CD8-positive, alpha-beta memory T cell (primary cell): ENCODE measurements around the gene ASTL. TPM values are rescaled to one million over a fixed set of nuclear protein-coding genes. Genes with fewer than 3 reads are reported as not detected.

ENCODE experiments used
- CTCF ChIA-PET: fragments of 350-600 bp; sonication (Branson Sonifier 250); formaldehyde crosslinking; loops from one replicate; lab custom pipeline; 2021; ENCODE audit warnings: antibody characterized with exemption; lab: Charles Lee
- POLR2A ChIA-PET: fragments of 350-600 bp; sonication (Branson Sonifier 250); formaldehyde crosslinking; loops from one replicate; lab custom pipeline; 2021; ENCODE audit warnings: antibody characterized with exemption; lab: Charles Lee
- DNase-seq, 5 donors: peaks; one replicate each; pipeline versions ENCODE4 v3.0.0 to v3.0.0-alpha.2; 2020 to 2022; ENCODE audit warnings: mixed read lengths in 1 of 5
- H3K27ac ChIP-seq: one replicate; pipeline ENCODE4 v1.7.0; 2013; ENCODE audit warnings: low read depth, mild to moderate bottlenecking, low read length, moderate library complexity
- H3K27me3 ChIP-seq: 2 replicates; pipeline ENCODE4 v1.7.0; 2013; ENCODE audit warnings: low read length, mild to moderate bottlenecking; ENCODE audit not compliant: insufficient read depth, poor library complexity, severe bottlenecking
- H3K36me3 ChIP-seq: 2 replicates; pipeline ENCODE4 v1.7.0; 2013; ENCODE audit warnings: mild to moderate bottlenecking, low read length, moderate library complexity; ENCODE audit not compliant: insufficient read depth
- H3K4me1 ChIP-seq: 2 replicates; pipeline ENCODE4 v1.7.0; 2013; ENCODE audit warnings: mild to moderate bottlenecking, low read length, moderate library complexity; ENCODE audit not compliant: insufficient read depth
- H3K4me3 ChIP-seq: 2 replicates; pipeline ENCODE4 v1.7.0; 2013; ENCODE audit warnings: mild to moderate bottlenecking, low read length
- H3K9me3 ChIP-seq: 2 replicates; pipeline ENCODE4 v1.7.0; 2013; ENCODE audit warnings: mild to moderate bottlenecking, low read length
- H3K27ac Mint-ChIP-seq, 8 donors: one replicate each; pipeline ENCODE4 v1.8.0; 2020 to 2021; ENCODE audit warnings: mixed read lengths in 8 of 8, mild to moderate bottlenecking in 6 of 8, inconsistent platforms in 3 of 8, moderate library complexity in 3 of 8
- H3K27me3 Mint-ChIP-seq, 2 donors: one replicate each; pipeline ENCODE4 v1.8.0; 2020 to 2021; ENCODE audit warnings: mixed read lengths in 2 of 2, mild to moderate bottlenecking in 1 of 2, moderate library complexity in 1 of 2
- H3K36me3 Mint-ChIP-seq, 3 donors: one replicate each; pipeline ENCODE4 v1.8.0; 2020 to 2021; ENCODE audit warnings: mixed read lengths in 3 of 3, inconsistent platforms in 1 of 3, mild to moderate bottlenecking in 1 of 3
- H3K4me1 Mint-ChIP-seq, 3 donors: one replicate each; pipeline ENCODE4 v1.8.0; 2020 to 2021; ENCODE audit warnings: mixed read lengths in 3 of 3, inconsistent platforms in 1 of 3, mild to moderate bottlenecking in 1 of 3
- H3K4me3 Mint-ChIP-seq, 7 donors: one replicate each; pipeline ENCODE4 v1.8.0; 2020 to 2021; ENCODE audit warnings: mixed read lengths in 7 of 7, mild to moderate bottlenecking in 6 of 7, moderate library complexity in 4 of 7, inconsistent platforms in 2 of 7
- H3K9me3 Mint-ChIP-seq, 5 donors: one replicate each; pipeline ENCODE4 v1.8.0; 2020 to 2022; ENCODE audit warnings: mixed read lengths in 5 of 5, mild to moderate bottlenecking in 3 of 5, moderate library complexity in 2 of 5, inconsistent platforms in 1 of 5
- polyA plus RNA-seq: library from polyadenylated mRNA; unstranded; fragments of 300-500 nt; fragmentation: Illumina TruSeq; gene quantifications from one replicate; pipeline ENCODE4 v1.2.3, GENCODE V29; 2021
- total RNA-seq, 2 experiments: library from RNA; stranded (reverse); gene quantifications; one replicate each; pipeline ENCODE4 v1.2.3, GENCODE V29; 2021

ASTL gene
- total and polyA plus RNA-seq, 3 experiments from 2014 or later = 0.49 to 18.0 (median 16.2) TPM

GRCh38 chr2:96091711-96092572 is 46.4 kb downstream of the ASTL start:
- H3K36me3 Mint-ChIP-seq = no peaks in the 10 kb centered on the region
- H3K4me3 Mint-ChIP-seq = no peak overlapping the region
- H3K27ac Mint-ChIP-seq = peak overlapping the region in 1 of 8 donors; percentile 33
- no peaks in the 10 kb centered on the region for H3K9me3 ChIP-seq
- H3K4me1 Mint-ChIP-seq = no peaks in the 10 kb centered on the region
- H3K27me3 Mint-ChIP-seq = peaks cover 6 to 18% of the 10 kb centered on the region in 2 donors
- no peak for DNase-seq
- no peaks in the 10 kb centered on the region for H3K36me3 ChIP-seq
- H3K9me3 Mint-ChIP-seq = no peaks in the 10 kb centered on the region
- H3K27ac ChIP-seq = no peak overlapping the region
- no peaks in the 10 kb centered on the region for H3K27me3 ChIP-seq
- CTCF ChIA-PET = interaction anchor here (0.7 kb wide), 1 partner anchor 25 kb away, joined by 3 read pairs; the partner anchor contains the start of gene ADRA2B
- POLR2A ChIA-PET = no interaction called here
- H3K4me3 ChIP-seq = no peak overlapping the region
- no peaks in the 10 kb centered on the region for H3K4me1 ChIP-seq

DNA sequence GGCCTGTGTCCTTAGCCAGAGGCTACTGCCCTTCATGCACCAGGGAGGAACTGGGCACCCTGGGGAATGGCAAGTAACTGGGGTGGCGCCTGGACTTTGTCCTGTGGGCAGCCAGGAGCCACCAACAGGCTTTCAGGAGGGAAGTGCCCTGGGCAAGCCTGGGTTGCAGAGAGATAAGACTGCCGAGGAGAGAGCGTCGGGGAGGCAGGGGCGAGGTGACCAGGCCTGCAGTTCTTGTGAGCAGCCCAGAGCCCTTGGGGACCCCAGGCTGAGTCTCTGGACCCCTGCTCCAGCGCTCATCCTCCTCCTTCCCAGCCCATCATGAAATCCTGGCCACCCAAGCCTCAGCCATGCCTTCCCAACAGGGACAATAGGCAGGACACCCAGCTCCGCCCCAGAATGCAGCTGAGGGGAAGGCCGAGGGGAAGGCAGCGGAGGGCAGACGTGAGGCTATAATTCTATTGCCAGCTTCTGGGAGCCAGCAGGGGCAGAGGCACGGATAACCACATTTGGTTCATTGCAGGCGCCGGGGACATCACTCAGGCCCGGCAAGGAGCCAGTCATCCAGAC is 47.1 kb downstream of the ASTL start:
- H3K36me3 Mint-ChIP-seq = peaks cover 0 to 4% (median 0%) of the 10 kb centered on the region in 3 donors
- Histone ChIP-seq H3K4me1 (no peaks in the 10 kb centered on the region), H3K4me3 (no peak overlapping the region), H3K27me3 (no peaks in the 10 kb centered on the region), H3K36me3 (no peaks in the 10 kb centered on the region), H3K27ac (no peak overlapping the region), H3K9me3 (no peaks in the 10 kb centered on the region)
- H3K4me3 Mint-ChIP-seq = no peak overlapping the region
- POLR2A ChIA-PET = no interaction called here
- CTCF ChIA-PET = no interaction called here
- no peaks in the 10 kb centered on the region for H3K9me3 Mint-ChIP-seq
- no peaks in the 10 kb centered on the region for H3K4me1 Mint-ChIP-seq
- peaks cover 6 to 18% of the 10 kb centered on the region in 2 donors for H3K27me3 Mint-ChIP-seq
- no peak for DNase-seq
- H3K27ac Mint-ChIP-seq = no peak overlapping the region

DNA sequence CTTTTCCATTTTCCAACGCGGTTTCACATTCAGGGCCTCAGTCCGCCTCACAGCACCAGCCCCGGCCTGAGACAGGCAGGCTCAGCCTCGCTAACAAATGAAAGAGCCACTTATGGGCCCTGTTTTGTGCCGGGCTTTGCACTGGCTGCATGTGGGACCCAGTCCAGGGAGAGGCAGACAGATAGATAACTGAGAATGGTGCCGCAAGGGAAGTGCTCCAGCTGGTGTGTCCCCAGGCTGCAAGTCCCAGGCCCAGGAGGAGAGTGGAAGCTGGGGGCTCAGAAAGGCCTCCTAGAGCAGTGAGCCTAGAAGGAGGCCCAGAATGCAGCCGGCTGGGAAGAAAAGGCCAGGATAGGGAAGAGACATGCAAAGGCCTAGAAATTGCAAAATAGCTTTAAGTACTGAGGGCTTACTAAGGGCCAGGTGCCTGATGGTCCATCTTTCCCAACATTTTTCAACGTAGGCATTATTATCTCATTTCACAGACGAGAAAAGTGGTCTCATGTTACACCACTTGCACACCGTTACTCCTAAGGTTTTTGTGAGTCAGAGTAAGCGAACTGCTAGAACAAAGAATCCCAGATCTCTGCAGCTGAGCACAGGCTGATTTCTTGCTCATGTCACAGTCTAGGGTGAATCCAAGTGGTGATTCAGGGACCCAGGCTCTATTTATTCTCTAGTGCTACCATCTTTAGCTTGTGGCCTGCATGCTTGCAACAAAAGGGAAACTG is 47.9 kb downstream of the ASTL start:
- no peaks in the 10 kb centered on the region for H3K27me3 ChIP-seq
- no peaks in the 10 kb centered on the region for H3K4me1 ChIP-seq
- POLR2A ChIA-PET = no interaction called here
- no peak for DNase-seq
- H3K27ac ChIP-seq = no peak overlapping the region
- peak overlapping the region in 1 of 8 donors; percentile 57 for H3K27ac Mint-ChIP-seq
- H3K4me3 ChIP-seq = no peak overlapping the region
- H3K9me3 Mint-ChIP-seq = no peaks in the 10 kb centered on the region
- no peaks in the 10 kb centered on the region for H3K4me1 Mint-ChIP-seq
- H3K36me3 ChIP-seq = no peaks in the 10 kb centered on the region
- H3K9me3 ChIP-seq = no peaks in the 10 kb centered on the region
- CTCF ChIA-PET = no interaction called here
- no peak overlapping the region for H3K4me3 Mint-ChIP-seq
- peaks cover 6 to 16% of the 10 kb centered on the region in 2 donors for H3K27me3 Mint-ChIP-seq
- H3K36me3 Mint-ChIP-seq = peaks cover 0 to 4% (median 0%) of the 10 kb centered on the region in 3 donors

- ChIA-PET POLR2A (no interaction called here), CTCF (interaction anchor here (2.8 kb wide), 1 partner anchor 27 kb away, joined by 7 read pairs; the partner anchor contains the start of gene ADRA2B)
- H3K4me1 Mint-ChIP-seq = no peaks in the 10 kb centered on the region
- no peaks in the 10 kb centered on the region for H3K9me3 Mint-ChIP-seq
- H3K27ac Mint-ChIP-seq = peak overlapping the region in 1 of 8 donors; percentile 57
- H3K27me3 ChIP-seq = no peaks in the 10 kb centered on the region
- no peak overlapping the region for H3K4me3 ChIP-seq
- DNase-seq = no peak
- H3K4me3 Mint-ChIP-seq = no peak overlapping the region
- H3K4me1 ChIP-seq = no peaks in the 10 kb centered on the region
- H3K36me3 Mint-ChIP-seq = peaks cover 0 to 4% (median 0%) of the 10 kb centered on the region in 3 donors
- H3K36me3 ChIP-seq = no peaks in the 10 kb centered on the region
- H3K9me3 ChIP-seq = no peaks in the 10 kb centered on the region
- H3K27me3 Mint-ChIP-seq = peaks cover 6 to 16% of the 10 kb centered on the region in 2 donors
- no peak overlapping the region for H3K27ac ChIP-seq
Measured at GRCh38 chr2:96089356-96090195, 48.7 kb downstream of the ASTL start.

DNA sequence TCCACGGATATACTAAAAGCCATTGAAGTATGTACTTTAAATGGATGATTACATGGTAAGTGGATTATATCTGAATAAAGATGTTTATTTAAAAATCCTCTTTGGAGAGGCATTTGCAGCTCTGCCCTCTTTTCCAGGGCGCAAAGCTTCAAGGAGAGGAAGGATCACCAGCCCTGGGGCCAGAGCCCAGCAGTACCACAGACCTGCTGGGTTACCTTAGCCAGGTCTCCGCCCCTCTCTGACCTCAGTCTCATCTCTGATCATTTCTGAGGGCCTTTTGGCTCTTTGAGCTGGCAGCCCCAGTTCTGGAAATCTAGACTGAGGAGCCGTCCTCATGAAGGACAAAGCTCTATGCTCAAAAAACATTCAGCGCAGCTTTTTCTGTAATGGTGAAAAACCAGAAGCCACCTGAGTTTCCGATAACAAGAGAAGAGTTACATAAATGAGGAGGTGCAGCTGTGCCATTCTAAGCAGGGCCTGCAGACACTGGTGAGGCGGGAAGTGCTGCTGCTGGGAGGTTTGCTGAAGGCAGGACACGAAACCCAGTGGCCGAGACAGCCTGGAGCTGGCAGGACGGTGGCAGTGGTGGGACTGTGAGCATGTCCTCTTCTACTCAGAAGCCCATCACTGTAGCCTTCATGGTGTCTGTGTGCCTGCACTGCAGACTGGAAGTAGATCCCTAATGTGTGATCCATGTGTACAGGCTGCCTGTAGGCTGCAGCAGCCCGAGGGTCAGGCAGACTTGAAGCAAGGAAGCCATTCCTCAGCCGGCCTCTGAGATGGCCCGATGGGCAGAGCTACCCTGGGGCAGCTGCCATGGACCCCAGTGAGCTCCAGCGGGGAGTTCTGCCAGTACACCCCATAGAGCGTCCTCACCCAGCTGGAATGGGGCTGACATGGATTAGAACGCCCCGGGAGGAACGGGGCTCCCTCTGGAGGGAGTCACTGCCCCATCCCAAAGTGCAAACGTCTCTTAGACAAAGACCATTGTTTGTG is 49.7 kb downstream of the ASTL start:
- no peak overlapping the region for H3K4me3 ChIP-seq
- H3K4me1 ChIP-seq = no peaks in the 10 kb centered on the region
- DNase-seq = no peak
- no peaks in the 10 kb centered on the region for H3K27me3 ChIP-seq
- Mint-ChIP-seq H3K4me1 (no peaks in the 10 kb centered on the region), H3K9me3 (no peaks in the 10 kb centered on the region), H3K36me3 (peaks cover 0 to 4% (median 0%) of the 10 kb centered on the region in 3 donors), H3K27ac (no peak overlapping the region), H3K27me3 (peaks cover 8 to 19% of the 10 kb centered on the region in 2 donors), H3K4me3 (no peak overlapping the region)
- no peaks in the 10 kb centered on the region for H3K36me3 ChIP-seq
- CTCF ChIA-PET = interaction anchor here (2.8 kb wide), 1 partner anchor 28 kb away, joined by 7 read pairs; the partner anchor contains the start of gene ADRA2B
- POLR2A ChIA-PET = no interaction called here
- no peaks in the 10 kb centered on the region for H3K9me3 ChIP-seq
- no peak overlapping the region for H3K27ac ChIP-seq

DNA sequence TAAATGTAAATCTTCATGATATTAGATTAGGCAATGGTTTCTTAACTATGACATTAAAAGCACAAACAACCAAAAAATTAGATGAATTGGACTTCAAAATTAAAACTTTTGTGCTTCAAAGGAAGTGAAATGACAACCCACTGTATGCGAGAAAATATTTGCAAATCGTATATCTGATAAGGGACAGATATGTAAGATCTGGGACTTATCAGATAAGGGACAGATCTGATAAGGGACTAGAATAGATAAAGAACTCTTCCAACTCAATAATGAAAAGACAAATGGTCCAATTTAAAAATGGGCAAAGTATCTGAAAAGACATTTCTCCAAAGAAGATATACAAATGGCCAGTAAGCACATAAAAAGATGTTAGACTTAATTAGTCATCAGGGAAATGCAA is 51.2 kb downstream of the ASTL start:
- H3K36me3 ChIP-seq = no peaks in the 10 kb centered on the region
- Mint-ChIP-seq H3K4me1 (no peaks in the 10 kb centered on the region), H3K36me3 (peaks cover 0 to 4% (median 0%) of the 10 kb centered on the region in 3 donors), H3K9me3 (no peaks in the 10 kb centered on the region), H3K27ac (no peak overlapping the region), H3K27me3 (peaks cover 8 to 21% of the 10 kb centered on the region in 2 donors), H3K4me3 (no peak overlapping the region)
- no peak for DNase-seq
- CTCF ChIA-PET = interaction anchor here (2.8 kb wide), 1 partner anchor 30 kb away, joined by 7 read pairs; the partner anchor contains the start of gene ADRA2B
- no peaks in the 10 kb centered on the region for H3K4me1 ChIP-seq
- H3K4me3 ChIP-seq = no peak overlapping the region
- H3K27ac ChIP-seq = no peak overlapping the region
- no peaks in the 10 kb centered on the region for H3K27me3 ChIP-seq
- no peaks in the 10 kb centered on the region for H3K9me3 ChIP-seq
- POLR2A ChIA-PET = no interaction called here
